ENCODE measurements around the gene OR4K15.
"Not testable (repeated sequence)": the region's sequence is repeated elsewhere in the genome, so short reads cannot be mapped to it uniquely, and the experiment has no call there.

OR4K15 gene, protein sequence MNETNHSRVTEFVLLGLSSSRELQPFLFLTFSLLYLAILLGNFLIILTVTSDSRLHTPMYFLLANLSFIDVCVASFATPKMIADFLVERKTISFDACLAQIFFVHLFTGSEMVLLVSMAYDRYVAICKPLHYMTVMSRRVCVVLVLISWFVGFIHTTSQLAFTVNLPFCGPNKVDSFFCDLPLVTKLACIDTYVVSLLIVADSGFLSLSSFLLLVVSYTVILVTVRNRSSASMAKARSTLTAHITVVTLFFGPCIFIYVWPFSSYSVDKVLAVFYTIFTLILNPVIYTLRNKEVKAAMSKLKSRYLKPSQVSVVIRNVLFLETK

DNA sequence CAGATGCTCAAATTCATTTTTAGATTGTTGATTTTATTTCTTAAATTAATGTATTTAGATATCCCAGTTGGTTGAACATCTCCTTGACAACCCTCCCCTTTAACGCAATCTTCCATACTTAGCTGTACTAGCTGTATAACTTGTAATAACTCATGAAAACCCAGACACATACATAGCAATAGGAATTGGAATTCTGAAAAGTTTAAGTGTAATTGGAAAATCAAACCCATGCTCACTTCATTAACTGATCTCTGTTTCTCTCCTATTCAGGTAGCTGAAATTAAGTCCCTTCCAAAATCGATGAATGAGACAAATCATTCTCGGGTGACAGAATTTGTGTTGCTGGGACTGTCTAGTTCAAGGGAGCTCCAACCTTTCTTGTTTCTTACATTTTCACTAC, at the start of gene OR4K15:
Gene OR4K15 (plus strand): TSS at position 301 of the 400 bp plus-strand sequence. CDS start 0 bp downstream, at position 301.
- in situ Hi-C loops (cut with MboI; ENCODE audit: low pct_unique_long_range_greater_than_20kb, low sequenced_read_pairs, unreplicated experiment), result no loop called here
- TF ChIP-seq, protein P1, sequence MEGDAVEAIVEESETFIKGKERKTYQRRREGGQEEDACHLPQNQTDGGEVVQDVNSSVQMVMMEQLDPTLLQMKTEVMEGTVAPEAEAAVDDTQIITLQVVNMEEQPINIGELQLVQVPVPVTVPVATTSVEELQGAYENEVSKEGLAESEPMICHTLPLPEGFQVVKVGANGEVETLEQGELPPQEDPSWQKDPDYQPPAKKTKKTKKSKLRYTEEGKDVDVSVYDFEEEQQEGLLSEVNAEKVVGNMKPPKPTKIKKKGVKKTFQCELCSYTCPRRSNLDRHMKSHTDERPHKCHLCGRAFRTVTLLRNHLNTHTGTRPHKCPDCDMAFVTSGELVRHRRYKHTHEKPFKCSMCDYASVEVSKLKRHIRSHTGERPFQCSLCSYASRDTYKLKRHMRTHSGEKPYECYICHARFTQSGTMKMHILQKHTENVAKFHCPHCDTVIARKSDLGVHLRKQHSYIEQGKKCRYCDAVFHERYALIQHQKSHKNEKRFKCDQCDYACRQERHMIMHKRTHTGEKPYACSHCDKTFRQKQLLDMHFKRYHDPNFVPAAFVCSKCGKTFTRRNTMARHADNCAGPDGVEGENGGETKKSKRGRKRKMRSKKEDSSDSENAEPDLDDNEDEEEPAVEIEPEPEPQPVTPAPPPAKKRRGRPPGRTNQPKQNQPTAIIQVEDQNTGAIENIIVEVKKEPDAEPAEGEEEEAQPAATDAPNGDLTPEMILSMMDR (IDR thresholded peaks at IDR 0.05; ENCODE audit: extremely low read depth, insufficient read depth, missing control alignments), result no peak
- DNase-seq (ENCODE audit: low spot score), result no peak

DNA sequence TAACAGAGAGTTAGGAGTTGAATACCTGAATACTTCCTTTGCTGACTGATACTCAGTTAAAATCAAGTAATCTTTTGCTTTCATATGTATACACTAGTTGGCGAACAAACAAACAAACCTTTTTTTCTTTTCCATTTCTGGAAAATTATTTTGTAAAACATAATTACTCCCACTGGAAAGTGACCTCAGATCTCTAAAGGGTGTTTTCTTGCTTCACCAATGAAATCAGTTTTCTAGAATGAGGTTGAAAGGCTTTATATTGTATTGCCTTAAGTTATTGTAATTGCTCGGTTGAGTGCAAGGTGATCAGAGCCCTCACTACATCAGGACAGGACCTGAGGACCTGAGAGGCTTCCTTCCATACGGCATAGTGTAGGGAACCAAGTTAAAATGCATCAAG, 44.8 kb upstream of the OR4K15 start, which contains the start of gene OR4K1:
Gene OR4K1 (plus strand): TSS at position 301 of the 400 bp plus-strand sequence. CDS start 4,750 bp downstream, outside the sequence.
- TF ChIP-seq, protein P1 (IDR thresholded peaks at IDR 0.05; ENCODE audit: extremely low read depth, insufficient read depth, missing control alignments), result no peak
- in situ Hi-C loops (cut with MboI; ENCODE audit: low pct_unique_long_range_greater_than_20kb, low sequenced_read_pairs, unreplicated experiment), result no loop called here
- DNase-seq (ENCODE audit: low spot score), result no peak

DNA sequence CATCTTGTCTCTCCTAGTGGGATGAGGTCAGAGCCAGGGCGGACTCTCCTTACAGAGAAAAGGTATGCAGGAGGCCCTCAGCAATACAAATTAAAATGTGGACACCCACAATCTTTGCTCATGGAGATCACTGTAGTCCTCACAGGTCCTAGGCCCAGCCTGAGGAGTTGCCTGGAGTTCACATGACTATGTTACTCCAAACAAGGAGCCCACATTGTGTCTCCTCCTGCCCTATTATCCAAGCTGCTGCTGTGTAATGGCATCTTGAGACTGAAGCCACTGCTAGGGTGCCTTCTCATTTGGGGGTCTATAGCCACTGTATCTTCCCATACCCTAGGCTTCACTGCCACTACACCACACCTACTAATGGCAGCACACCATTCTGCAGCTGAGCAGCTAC, 33.7 kb upstream of the OR4K15 start:
- TF ChIP-seq, protein P1 (IDR thresholded peaks at IDR 0.05; ENCODE audit: extremely low read depth, insufficient read depth, missing control alignments), result no peak
- no peak for DNase-seq (ENCODE audit: low spot score)
- in situ Hi-C loops (cut with MboI; ENCODE audit: low pct_unique_long_range_greater_than_20kb, low sequenced_read_pairs, unreplicated experiment), result no loop called here

DNA sequence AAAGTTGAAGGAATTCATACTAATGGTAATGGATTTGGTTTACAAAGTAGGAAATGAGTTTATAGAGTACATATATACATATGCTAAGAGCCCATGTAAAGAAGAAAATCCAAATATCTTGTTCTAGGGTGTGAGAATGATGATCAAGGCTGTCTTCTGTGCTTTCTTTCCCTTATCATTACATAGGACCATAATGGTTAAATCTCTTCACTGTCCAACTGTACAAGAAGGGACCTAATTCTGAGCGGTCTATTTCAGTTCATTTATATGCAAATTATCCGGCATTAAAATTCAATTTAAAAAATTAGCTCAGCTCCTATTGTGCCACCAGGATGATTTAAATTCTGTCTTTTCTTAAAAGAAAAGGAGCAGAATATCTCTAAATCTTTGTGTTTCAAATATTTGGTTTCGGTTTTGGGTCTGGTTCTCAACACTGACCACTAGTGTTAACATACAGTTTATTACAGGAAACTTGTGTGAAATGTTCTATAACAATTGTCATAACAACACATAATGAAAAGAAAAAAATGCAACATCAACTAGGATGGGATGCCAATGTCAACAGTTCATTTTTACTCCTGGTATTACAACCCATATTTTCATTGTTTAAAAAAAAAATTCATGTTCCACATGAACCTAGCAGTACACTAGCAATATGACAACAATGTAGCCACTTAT, 27.8 kb upstream of the OR4K15 start:
- in situ Hi-C loops (cut with MboI; ENCODE audit: low pct_unique_long_range_greater_than_20kb, low sequenced_read_pairs, unreplicated experiment), result no loop called here

DNA sequence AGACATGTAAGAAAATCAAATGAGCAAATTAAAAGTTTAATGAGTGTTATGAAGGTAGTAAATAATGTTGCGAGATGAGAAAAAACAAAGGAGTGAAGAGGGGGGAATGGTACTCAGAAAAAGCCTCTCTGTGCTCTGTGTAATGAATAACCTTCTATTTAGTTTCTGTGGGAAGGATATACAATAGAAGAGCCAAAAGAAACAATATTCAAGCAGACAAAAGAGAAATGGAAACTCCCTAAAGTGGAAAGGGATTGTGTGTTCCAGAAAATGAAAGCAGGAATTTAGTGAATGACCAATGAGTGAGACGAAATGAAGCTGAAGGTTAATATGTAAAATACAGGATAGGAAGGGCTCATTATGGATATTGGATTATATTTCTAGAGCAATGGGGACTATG, 26.2 kb upstream of the OR4K15 start:
- TF ChIP-seq, protein P1 (IDR thresholded peaks at IDR 0.05; ENCODE audit: extremely low read depth, insufficient read depth, missing control alignments), result no peak
- in situ Hi-C loops (cut with MboI; ENCODE audit: low pct_unique_long_range_greater_than_20kb, low sequenced_read_pairs, unreplicated experiment), result no loop called here

More for the DNA sequence above, 27.8 kb upstream of the OR4K15 start:
- TF ChIP-seq, protein P1 (IDR thresholded peaks at IDR 0.05; ENCODE audit: extremely low read depth, insufficient read depth, missing control alignments), result no peak
- no peak for DNase-seq (ENCODE audit: low spot score)

DNA sequence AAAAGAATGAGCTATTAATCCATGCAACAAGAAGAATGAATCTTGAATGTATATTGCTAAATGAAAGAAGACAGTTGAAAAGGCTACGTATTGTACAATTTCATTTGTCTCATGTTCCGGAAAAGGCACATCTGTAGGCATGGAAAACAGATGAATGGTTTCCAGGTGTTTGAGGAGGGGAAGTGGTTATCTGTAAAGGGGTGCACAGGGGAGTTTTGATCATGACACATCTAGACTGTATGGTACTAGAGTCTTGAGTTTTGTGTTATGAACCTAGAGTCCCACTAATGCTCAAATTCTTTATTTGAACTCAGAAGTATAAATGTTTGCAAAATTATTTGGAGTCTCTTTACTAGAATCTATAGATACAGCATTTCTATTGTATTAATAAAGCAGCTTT, 5.7 kb upstream of the OR4K15 start:
- in situ Hi-C loops (cut with MboI; ENCODE audit: low pct_unique_long_range_greater_than_20kb, low sequenced_read_pairs, unreplicated experiment); DNase-seq (ENCODE audit: low spot score): not testable (repeated sequence)

More for the DNA sequence above, 26.2 kb upstream of the OR4K15 start:
- no peak for DNase-seq (ENCODE audit: low spot score)

DNA sequence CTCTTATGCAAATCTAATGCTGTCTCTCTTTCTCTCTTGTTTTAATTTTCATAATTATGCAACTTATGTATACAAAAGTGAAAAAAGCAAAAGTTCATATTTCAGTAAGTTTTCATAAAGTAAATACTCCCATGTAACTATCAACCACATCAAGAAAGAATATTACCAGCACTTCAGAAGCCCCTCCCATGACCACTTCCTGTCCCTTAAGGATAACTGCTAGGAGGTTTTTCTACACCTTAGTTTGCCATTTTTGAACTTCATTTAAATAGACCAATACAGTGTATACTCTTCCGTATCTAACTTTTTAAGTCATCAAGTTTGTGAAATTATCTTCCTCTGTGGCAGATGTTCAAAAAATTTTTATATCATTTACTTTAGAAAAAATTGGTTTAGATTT, 547 bp upstream of the OR4K15 start:
- TF ChIP-seq, protein P1 (IDR thresholded peaks at IDR 0.05; ENCODE audit: extremely low read depth, insufficient read depth, missing control alignments), result no peak
- no peak for DNase-seq (ENCODE audit: low spot score)
- in situ Hi-C loops (cut with MboI; ENCODE audit: low pct_unique_long_range_greater_than_20kb, low sequenced_read_pairs, unreplicated experiment), result no loop called here
